OCI-LY3 (cell line): ENCODE data around the gene MED27.

Experiments
- H2AFZ ChIP-seq: fragments of 200-600, 300-600 bp; shearing (Covaris generic); 2 replicates; pipeline ENCODE4 v1.6.0; 2014; ENCODE audit warnings: antibody characterized with exemption, low read depth, low read length
- H3K27ac ChIP-seq: fragments of 200-600, 300-600 bp; sonication (generic); 2 replicates; pipeline ENCODE4 v1.5.1; 2014; ENCODE audit warnings: mild to moderate bottlenecking, low read length, moderate library complexity, mixed read lengths
- H3K27me3 ChIP-seq: fragments of 200-600, 300-600 bp; sonication (generic); 2 replicates; pipeline ENCODE4 v1.6.1; 2014; ENCODE audit warnings: low read depth, low read length, mixed read lengths
- H3K36me3 ChIP-seq: fragments of 200-600, 300-600 bp; sonication (generic); replicated peaks from 2 replicates; pipeline ENCODE3; 2014; ENCODE audit warnings: low read depth, low read length, mixed read lengths
- H3K4me1 ChIP-seq: fragments of 300-600, 200-600 bp; sonication (generic); 2 replicates; pipeline ENCODE4 v1.6.1; 2014; ENCODE audit warnings: low read length, mixed read lengths
- H3K4me2 ChIP-seq: fragments of 200-600, 300-600 bp; sonication (generic); 2 replicates; pipeline ENCODE4 v1.6.1; 2014; ENCODE audit warnings: low read length, mixed read lengths
- H3K4me3 ChIP-seq: fragments of 300-600, 200-600 bp; sonication (generic); 2 replicates; pipeline ENCODE4 v1.5.1; 2014; ENCODE audit warnings: antibody characterized with exemption, mild to moderate bottlenecking, low read length, moderate library complexity
- H3K79me2 ChIP-seq: fragments of 300-600, 200-600 bp; shearing (Covaris generic); 2 replicates; pipeline ENCODE4 v1.6.1; 2014; ENCODE audit warnings: mild to moderate bottlenecking, low read length, mixed read lengths
- H3K9ac ChIP-seq: fragments of 300-600, 200-600 bp; shearing (Covaris generic); 2 replicates; pipeline ENCODE4 v1.6.0; 2014; ENCODE audit warnings: mild to moderate bottlenecking, low read length, moderate library complexity
- H3K9me3 ChIP-seq: fragments of 200-600, 300-600 bp; shearing (Covaris generic); 2 replicates; pipeline ENCODE4 v1.6.1; 2014; ENCODE audit warnings: low read length, mixed read lengths; ENCODE audit not compliant: insufficient read depth
- H4K20me1 ChIP-seq: fragments of 200-600, 300-600 bp; sonication (generic); 2 replicates; pipeline ENCODE4 v1.6.1; 2016; ENCODE audit warnings: low read length, mixed read lengths; ENCODE audit not compliant: insufficient read depth
- CTCF ChIP-seq: fragments of 200-600, 300-600 bp; sonication (generic); IDR thresholded peaks from 2 replicates; pipeline ENCODE4 v1.5.1; 2014; ENCODE audit warnings: antibody characterized with exemption, low read length, low read depth
- EZH2phosphoT487 ChIP-seq: fragments of 200-600 bp; shearing (Covaris generic); IDR thresholded peaks from 2 replicates; pipeline ENCODE4 v1.6.1; 2018; ENCODE audit warnings: antibody characterized with exemption, mixed run types, low read depth

MED27 gene

GRCh38 chr9:131826966-131827525, 252.6 kb downstream of the MED27 start:
- H3K4me3 ChIP-seq: no peak overlapping the region
- H3K27ac ChIP-seq: no peak overlapping the region
- H3K4me2 ChIP-seq: no peak overlapping the region
- no peaks in the 10 kb centered on the region for H3K9me3 ChIP-seq
- no peak overlapping the region for H2AFZ ChIP-seq
- no peaks in the 10 kb centered on the region for H3K36me3 ChIP-seq
- H4K20me1 ChIP-seq: no peaks in the 10 kb centered on the region
- H3K9ac ChIP-seq: no peak overlapping the region
- peaks cover 10% of the 10 kb centered on the region for H3K27me3 ChIP-seq
- H3K4me1 ChIP-seq: no peaks in the 10 kb centered on the region
- no peak for TF ChIP-seq CTCF
- no peak for TF ChIP-seq EZH2phosphoT487
- no peaks in the 10 kb centered on the region for H3K79me2 ChIP-seq

- no peaks in the 10 kb centered on the region for H3K9me3 ChIP-seq
- no peak overlapping the region for H3K27ac ChIP-seq
- TF ChIP-seq CTCF (no peak), EZH2phosphoT487 (no peak)
- H3K4me2 ChIP-seq: no peak overlapping the region
- H3K4me1 ChIP-seq: no peaks in the 10 kb centered on the region
- no peak overlapping the region for H3K9ac ChIP-seq
- H3K36me3 ChIP-seq: no peaks in the 10 kb centered on the region
- H3K4me3 ChIP-seq: no peak overlapping the region
- no peak overlapping the region for H2AFZ ChIP-seq
- no peaks in the 10 kb centered on the region for H4K20me1 ChIP-seq
- H3K27me3 ChIP-seq: peaks cover 10% of the 10 kb centered on the region
- no peaks in the 10 kb centered on the region for H3K79me2 ChIP-seq
Observed at GRCh38 chr9:131826053-131826452, 253.6 kb downstream of the MED27 start.

- Histone ChIP-seq H3K27me3 (peaks cover 18% of the 10 kb centered on the region), H3K4me3 (no peak overlapping the region), H3K36me3 (no peaks in the 10 kb centered on the region), H3K4me1 (no peaks in the 10 kb centered on the region), H3K4me2 (no peak overlapping the region), H3K79me2 (no peaks in the 10 kb centered on the region), H3K9ac (no peak overlapping the region), H4K20me1 (no peaks in the 10 kb centered on the region), H3K9me3 (no peaks in the 10 kb centered on the region), H3K27ac (no peak overlapping the region), H2AFZ (no peak overlapping the region)
- no peak for TF ChIP-seq EZH2phosphoT487
- TF ChIP-seq CTCF: no peak
Observed at GRCh38 chr9:131824953-131825495, 254.6 kb downstream of the MED27 start.

- no peaks in the 10 kb centered on the region for H3K4me1 ChIP-seq
- no peak overlapping the region for H3K4me2 ChIP-seq
- H4K20me1 ChIP-seq: no peaks in the 10 kb centered on the region
- TF ChIP-seq CTCF: no peak
- TF ChIP-seq EZH2phosphoT487: no peak
- no peak overlapping the region for H3K9ac ChIP-seq
- no peak overlapping the region for H2AFZ ChIP-seq
- H3K79me2 ChIP-seq: no peaks in the 10 kb centered on the region
- no peaks in the 10 kb centered on the region for H3K36me3 ChIP-seq
- H3K27ac ChIP-seq: no peak overlapping the region
- H3K27me3 ChIP-seq: peaks cover 22% of the 10 kb centered on the region
- no peaks in the 10 kb centered on the region for H3K9me3 ChIP-seq
- H3K4me3 ChIP-seq: no peak overlapping the region
Observed at GRCh38 chr9:131824155-131824594, 255.5 kb downstream of the MED27 start.
